SK-N-SH treated with all-trans-retinoic acid at 6 μM for 48 hours (cell line): Measurements from ENCODE around the gene DTNBP1.

Experiments used
- CSRNP3 ChIP-seq: fragments of 250-450 bp; sonication (Bioruptor Pico); IDR thresholded peaks from 2 replicates; pipeline ENCODE4 v1.5.1; 2021; ENCODE audit warnings: mild to moderate bottlenecking, moderate library complexity
- ESRRG ChIP-seq: fragments of 250-450 bp; sonication (Bioruptor Pico); IDR thresholded peaks from 2 replicates; pipeline ENCODE4 v1.6.1; 2021; ENCODE audit warnings: mild to moderate bottlenecking
- OSR1 ChIP-seq: fragments of 250-450 bp; sonication (Bioruptor Pico); IDR thresholded peaks from 2 replicates; pipeline ENCODE4 v1.8.0; 2022; ENCODE audit warnings: moderate library complexity, mild to moderate bottlenecking, inconsistent platforms

- no peak for TF ChIP-seq CSRNP3 (CRISPR knock-in tag)
- TF ChIP-seq ESRRG (CRISPR knock-in tag), result no peak
- no peak for TF ChIP-seq OSR1 (CRISPR knock-in tag)
Measured at GRCh38 chr6:15503346-15503680, 159.5 kb downstream of the DTNBP1 start.
